Fibroblast of lung (primary cell): ENCODE measurements around the gene KRT25.

ENCODE experiments used
- EZH2 ChIP-seq: IDR thresholded peaks from 2 replicates; pipeline ENCODE4 v1.5.1; 2012; ENCODE audit warnings: low read length, control low read depth, mild to moderate bottlenecking; ENCODE audit errors: missing control alignments
- TF ChIP-seq, protein P1 (sequence below), 2 donors: IDR thresholded peaks in 1 of 2; conservative IDR thresholded peaks in 1 of 2; 1 replicate in 1 of 2; 2 replicates in 1 of 2; pipeline ENCODE4 v1.5.1; 2011 to 2012; ENCODE audit warnings: low read length in 2 of 2, control low read depth in 1 of 2, inconsistent platforms in 1 of 2, low read depth in 1 of 2, mild to moderate bottlenecking in 1 of 2

DNA sequence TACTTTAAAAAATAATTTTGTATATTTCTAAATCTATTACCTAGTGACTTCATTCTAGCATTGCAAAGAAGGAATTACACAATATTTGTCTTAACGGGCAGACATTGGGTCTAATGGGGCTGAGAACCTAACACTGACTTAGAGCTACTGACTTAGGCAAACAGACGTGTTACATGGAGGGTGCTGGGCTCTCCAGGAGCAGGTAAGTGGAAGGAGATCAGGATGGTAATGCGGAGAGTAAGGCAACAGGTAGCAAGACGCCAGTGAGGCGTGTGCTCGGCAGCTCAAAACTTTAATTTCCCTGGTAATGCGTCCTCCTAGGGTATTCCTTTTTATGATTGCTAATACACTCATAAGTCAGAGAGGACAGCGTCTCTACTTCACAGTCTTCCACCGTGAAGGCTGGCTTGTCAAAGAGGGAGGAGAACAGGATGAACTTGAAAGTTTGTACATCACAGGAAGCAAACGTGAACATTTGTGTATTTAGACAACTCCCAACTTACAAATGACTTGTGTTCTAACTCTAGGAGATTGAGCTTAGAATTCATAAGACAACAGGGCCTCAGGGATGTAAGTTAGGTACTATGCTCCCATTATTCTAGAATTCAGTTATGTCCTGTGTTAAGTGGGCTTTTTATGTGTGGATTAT, 40.0 kb upstream of the KRT25 start:
- TF ChIP-seq, protein P1, sequence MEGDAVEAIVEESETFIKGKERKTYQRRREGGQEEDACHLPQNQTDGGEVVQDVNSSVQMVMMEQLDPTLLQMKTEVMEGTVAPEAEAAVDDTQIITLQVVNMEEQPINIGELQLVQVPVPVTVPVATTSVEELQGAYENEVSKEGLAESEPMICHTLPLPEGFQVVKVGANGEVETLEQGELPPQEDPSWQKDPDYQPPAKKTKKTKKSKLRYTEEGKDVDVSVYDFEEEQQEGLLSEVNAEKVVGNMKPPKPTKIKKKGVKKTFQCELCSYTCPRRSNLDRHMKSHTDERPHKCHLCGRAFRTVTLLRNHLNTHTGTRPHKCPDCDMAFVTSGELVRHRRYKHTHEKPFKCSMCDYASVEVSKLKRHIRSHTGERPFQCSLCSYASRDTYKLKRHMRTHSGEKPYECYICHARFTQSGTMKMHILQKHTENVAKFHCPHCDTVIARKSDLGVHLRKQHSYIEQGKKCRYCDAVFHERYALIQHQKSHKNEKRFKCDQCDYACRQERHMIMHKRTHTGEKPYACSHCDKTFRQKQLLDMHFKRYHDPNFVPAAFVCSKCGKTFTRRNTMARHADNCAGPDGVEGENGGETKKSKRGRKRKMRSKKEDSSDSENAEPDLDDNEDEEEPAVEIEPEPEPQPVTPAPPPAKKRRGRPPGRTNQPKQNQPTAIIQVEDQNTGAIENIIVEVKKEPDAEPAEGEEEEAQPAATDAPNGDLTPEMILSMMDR (conservative IDR thresholded peaks at IDR 0.05 in 1 of 2, IDR thresholded peaks at IDR 0.05 in 1 of 2; ENCODE audit: low read depth in 1 of 2, low read length in 2 of 2), result no peak
- no peak for TF ChIP-seq EZH2
